ENCODE measurements around the gene B4GALNT2. TPM values are rescaled to one million over a fixed set of nuclear protein-coding genes. Genes with fewer than 3 reads are reported as not detected.
"Not testable (repeated sequence)": the region's sequence is repeated elsewhere in the genome, so short reads cannot be mapped to it uniquely, and the experiment has no call there.

The B4GALNT2 gene
- total RNA-seq, 1 donor from 2014 or later: 0.07 TPM

DNA sequence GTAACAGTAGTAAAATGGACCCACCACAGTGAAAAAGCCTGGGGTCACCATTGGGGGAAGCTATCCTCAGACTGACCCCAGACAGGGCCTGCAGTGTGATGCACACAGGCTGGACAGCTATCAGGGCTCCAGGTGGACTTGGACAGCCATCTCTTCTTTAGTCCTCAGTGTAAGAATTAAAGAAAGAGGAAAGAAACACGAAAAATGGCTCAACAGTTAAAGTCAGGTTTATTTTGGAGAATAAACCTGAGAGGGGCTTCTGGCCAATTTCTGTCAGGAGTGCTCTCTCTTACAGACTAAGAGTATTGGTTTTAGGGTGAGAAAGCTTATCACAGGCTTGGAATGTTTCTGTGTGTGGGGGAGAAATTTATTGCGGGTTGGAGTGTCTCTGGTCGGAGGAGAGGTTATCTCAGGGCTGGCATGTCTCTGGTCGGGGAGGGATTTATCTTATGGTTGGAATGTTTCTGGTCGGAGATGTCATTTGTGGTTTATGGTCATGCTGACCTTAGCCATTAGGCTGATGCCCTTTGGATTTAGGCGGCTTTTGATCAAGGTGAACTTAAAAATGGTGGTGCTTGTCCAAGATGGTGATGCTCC lies 10.8 kb upstream of the B4GALNT2 start:
- H3K4me3 Mint-ChIP-seq (ENCODE audit: low read depth): no peak overlapping the region
- TF ChIP-seq CTCF (IDR thresholded peaks at IDR 0.05; ENCODE audit: unreplicated experiment): no peak
- H3K9me3 Mint-ChIP-seq (ENCODE audit: low read depth): peaks cover 14% of the 10 kb centered on the region
- peaks cover 3% of the 10 kb centered on the region for H3K27me3 Mint-ChIP-seq
- H3K4me1 Mint-ChIP-seq (ENCODE audit: low read depth): peaks cover 5% of the 10 kb centered on the region
- H3K27ac Mint-ChIP-seq: no peak overlapping the region
- DNase-seq (ENCODE audit: low spot score, unreplicated experiment): no peak
- H3K36me3 Mint-ChIP-seq (ENCODE audit: insufficient read depth): peaks cover 5% of the 10 kb centered on the region

DNA sequence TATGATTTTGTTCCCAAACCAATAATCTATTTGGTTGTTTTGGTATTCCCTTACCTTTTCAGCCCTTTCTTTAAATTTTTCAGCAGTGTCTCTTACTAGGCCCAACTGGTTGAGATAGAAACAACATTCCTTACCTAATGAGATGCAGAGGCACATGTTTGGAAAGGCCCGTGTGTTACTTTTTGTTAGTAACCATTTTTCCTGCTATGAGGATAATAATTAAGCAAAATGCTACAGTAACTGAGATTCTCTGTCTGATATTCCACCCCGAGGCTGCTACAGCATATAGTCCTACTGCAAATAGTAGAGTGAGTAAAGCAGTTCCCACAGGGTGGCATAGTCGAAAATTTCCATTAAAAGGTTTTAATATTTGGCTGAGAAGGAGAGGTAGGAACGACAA lies 10.0 kb upstream of the B4GALNT2 start:
- H3K9me3 Mint-ChIP-seq (ENCODE audit: low read depth): peaks cover 14% of the 10 kb centered on the region
- TF ChIP-seq CTCF (IDR thresholded peaks at IDR 0.05; ENCODE audit: unreplicated experiment): no peak
- peaks cover 5% of the 10 kb centered on the region for H3K36me3 Mint-ChIP-seq (ENCODE audit: insufficient read depth)
- DNase-seq (ENCODE audit: low spot score, unreplicated experiment): no peak
- H3K27me3 Mint-ChIP-seq: peaks cover 3% of the 10 kb centered on the region
- H3K27ac Mint-ChIP-seq: no peak overlapping the region
- peaks cover 5% of the 10 kb centered on the region for H3K4me1 Mint-ChIP-seq (ENCODE audit: low read depth)
- no peak overlapping the region for H3K4me3 Mint-ChIP-seq (ENCODE audit: low read depth)

- Mint-ChIP-seq H3K4me3 (ENCODE audit: low read depth) (no peak overlapping the region), H3K27ac (no peak overlapping the region), H3K9me3 (ENCODE audit: low read depth) (peaks cover 18% of the 10 kb centered on the region), H3K36me3 (ENCODE audit: insufficient read depth) (peaks cover 9% of the 10 kb centered on the region), H3K4me1 (ENCODE audit: low read depth) (peaks cover 5% of the 10 kb centered on the region), H3K27me3 (peaks cover 3% of the 10 kb centered on the region)
- no peak for TF ChIP-seq CTCF (IDR thresholded peaks at IDR 0.05; ENCODE audit: unreplicated experiment)
- no peak for DNase-seq (ENCODE audit: low spot score, unreplicated experiment)
Measured at GRCh38 chr17:49123061-49123460, 9.5 kb upstream of the B4GALNT2 start.

- Mint-ChIP-seq H3K27ac (no peak overlapping the region), H3K36me3 (ENCODE audit: insufficient read depth) (peaks cover 21% of the 10 kb centered on the region), H3K9me3 (ENCODE audit: low read depth) (peaks cover 35% of the 10 kb centered on the region)
Measured at GRCh38 chr17:49125449-49125848, 7.1 kb upstream of the B4GALNT2 start.

DNA sequence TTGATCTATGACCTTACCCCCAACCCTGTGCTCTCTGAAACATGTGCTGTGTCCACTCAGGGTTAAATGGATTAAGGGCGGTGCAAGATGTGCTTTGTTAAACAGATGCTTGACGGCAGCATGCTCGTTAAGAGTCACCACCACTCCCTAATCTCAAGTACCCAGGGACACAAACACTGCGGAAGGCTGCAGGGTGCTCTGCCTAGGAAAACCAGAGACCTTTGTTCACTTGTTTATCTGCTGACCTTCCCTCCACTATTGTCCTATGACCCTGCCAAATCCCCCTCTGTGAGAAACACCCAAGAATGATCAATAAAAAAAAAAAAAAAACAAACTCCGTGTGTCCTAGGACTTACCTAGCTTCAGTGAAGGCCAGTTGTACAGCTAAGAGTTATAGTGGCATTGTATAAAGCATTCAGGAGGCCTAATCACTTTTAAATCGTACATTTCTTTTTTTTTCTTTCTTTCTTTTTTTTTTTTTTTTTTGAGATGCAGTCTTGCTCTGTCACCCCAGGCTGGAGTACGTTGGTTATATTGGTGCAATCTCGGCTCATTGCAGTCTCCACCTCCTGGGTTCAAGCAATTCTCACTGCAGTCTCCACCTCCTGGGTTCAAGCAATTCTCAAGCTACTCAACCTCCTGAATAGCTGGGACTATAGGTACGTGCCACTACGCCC lies 6.2 kb upstream of the B4GALNT2 start:
- Mint-ChIP-seq H3K36me3 (ENCODE audit: insufficient read depth) (peaks cover 20% of the 10 kb centered on the region), H3K9me3 (ENCODE audit: low read depth) (peaks cover 32% of the 10 kb centered on the region), H3K27me3 (peaks cover 15% of the 10 kb centered on the region)
- not testable (repeated sequence) for H3K4me1 Mint-ChIP-seq (ENCODE audit: low read depth); DNase-seq (ENCODE audit: low spot score, unreplicated experiment); H3K4me3 Mint-ChIP-seq (ENCODE audit: low read depth); H3K27ac Mint-ChIP-seq

More at GRCh38 chr17:49125449-49125848, 7.1 kb upstream of the B4GALNT2 start:
- TF ChIP-seq CTCF (IDR thresholded peaks at IDR 0.05; ENCODE audit: unreplicated experiment): no peak
- Mint-ChIP-seq H3K4me1 (ENCODE audit: low read depth) (peaks cover 5% of the 10 kb centered on the region), H3K4me3 (ENCODE audit: low read depth) (no peak overlapping the region), H3K27me3 (peaks cover 7% of the 10 kb centered on the region)
- DNase-seq (ENCODE audit: low spot score, unreplicated experiment): no peak

GRCh38 chr17:49129359-49129950 lies 3.1 kb upstream of the B4GALNT2 start:
- H3K27me3 Mint-ChIP-seq: peaks cover 42% of the 10 kb centered on the region
- not testable (repeated sequence) for H3K4me3 Mint-ChIP-seq (ENCODE audit: low read depth); DNase-seq (ENCODE audit: low spot score, unreplicated experiment); H3K4me1 Mint-ChIP-seq (ENCODE audit: low read depth); H3K27ac Mint-ChIP-seq
- H3K36me3 Mint-ChIP-seq (ENCODE audit: insufficient read depth): peaks cover 17% of the 10 kb centered on the region
- peaks cover 25% of the 10 kb centered on the region for H3K9me3 Mint-ChIP-seq (ENCODE audit: low read depth)

Data from progenitor cell of endocrine pancreas (in vitro differentiated cells).